ENCODE measurements around the gene UGT1A7.

Gene UGT1A7

GRCh38 chr2:233761040-233761769 lies 79.5 kb downstream of the UGT1A7 start:
- no peak for DNase-seq (ENCODE audit: low spot score)

GRCh38 chr2:233764264-233764663 lies 82.6 kb downstream of the UGT1A7 start:
- DNase-seq (ENCODE audit: low spot score), result no peak

- no peak for DNase-seq (ENCODE audit: low spot score)
Observed at GRCh38 chr2:233764761-233765160, 83.1 kb downstream of the UGT1A7 start.

DNA sequence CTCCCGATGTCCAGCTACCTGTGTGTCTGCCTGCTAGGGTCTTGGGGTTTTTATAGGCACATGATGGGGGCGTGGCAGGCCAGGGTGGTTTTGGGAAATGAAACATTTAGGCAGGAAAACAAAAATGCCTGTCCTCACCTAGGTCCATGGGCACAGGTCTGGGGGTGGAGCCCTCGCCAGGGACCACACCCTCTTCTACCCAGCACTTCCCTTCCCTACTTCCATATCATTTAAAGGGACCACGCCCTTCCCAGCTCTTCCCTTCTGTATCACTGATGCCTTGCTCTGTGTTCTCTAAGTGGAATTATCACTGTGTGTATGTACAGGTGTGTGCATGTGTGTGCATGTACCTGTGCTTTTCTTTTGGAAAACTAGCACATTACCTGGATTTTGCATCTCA lies 84.7 kb downstream of the UGT1A7 start:
- DNase-seq (ENCODE audit: low spot score), result no peak

DNA sequence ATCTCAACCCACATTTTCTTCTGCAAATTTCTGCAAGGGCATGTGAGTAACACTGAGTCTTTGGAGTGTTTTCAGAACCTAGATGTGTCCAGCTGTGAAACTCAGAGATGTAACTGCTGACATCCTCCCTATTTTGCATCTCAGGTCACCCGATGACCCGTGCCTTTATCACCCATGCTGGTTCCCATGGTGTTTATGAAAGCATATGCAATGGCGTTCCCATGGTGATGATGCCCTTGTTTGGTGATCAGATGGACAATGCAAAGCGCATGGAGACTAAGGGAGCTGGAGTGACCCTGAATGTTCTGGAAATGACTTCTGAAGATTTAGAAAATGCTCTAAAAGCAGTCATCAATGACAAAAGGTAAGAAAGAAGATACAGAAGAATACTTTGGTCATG lies 86.4 kb downstream of the UGT1A7 start:
- DNase-seq (ENCODE audit: low spot score), result no peak

DNA sequence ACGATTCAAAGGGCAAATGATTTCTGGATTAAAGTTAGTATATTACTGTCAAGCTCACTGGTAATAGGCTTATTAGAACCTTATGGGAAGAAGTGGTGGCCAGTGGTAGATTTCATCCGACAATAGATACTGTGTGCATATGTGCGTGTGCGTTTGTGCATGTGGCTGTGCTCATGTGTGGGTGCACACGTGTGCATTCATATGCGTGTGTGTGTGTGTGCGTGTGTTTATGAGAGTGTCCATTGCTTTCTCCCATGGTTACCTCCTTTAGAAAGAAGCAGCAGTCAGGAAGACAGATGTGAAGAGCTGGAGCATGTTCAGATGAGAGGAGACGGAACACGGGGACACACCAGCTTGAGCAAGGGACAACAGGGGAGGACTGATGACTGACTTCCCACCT lies 87.6 kb downstream of the UGT1A7 start:
- no peak for DNase-seq (ENCODE audit: low spot score)

DNA sequence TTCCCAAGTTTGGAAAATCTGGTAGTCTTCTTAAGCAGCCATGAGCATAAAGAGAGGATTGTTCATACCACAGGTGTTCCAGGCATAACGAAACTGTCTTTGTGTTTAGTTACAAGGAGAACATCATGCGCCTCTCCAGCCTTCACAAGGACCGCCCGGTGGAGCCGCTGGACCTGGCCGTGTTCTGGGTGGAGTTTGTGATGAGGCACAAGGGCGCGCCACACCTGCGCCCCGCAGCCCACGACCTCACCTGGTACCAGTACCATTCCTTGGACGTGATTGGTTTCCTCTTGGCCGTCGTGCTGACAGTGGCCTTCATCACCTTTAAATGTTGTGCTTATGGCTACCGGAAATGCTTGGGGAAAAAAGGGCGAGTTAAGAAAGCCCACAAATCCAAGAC lies 90.5 kb downstream of the UGT1A7 start:
- no peak for DNase-seq (ENCODE audit: low spot score)

DNA sequence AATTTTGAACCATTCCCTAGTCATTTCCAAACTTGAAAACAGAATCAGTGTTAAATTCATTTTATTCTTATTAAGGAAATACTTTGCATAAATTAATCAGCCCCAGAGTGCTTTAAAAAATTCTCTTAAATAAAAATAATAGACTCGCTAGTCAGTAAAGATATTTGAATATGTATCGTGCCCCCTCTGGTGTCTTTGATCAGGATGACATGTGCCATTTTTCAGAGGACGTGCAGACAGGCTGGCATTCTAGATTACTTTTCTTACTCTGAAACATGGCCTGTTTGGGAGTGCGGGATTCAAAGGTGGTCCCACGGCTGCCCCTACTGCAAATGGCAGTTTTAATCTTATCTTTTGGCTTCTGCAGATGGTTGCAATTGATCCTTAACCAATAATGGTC lies 90.9 kb downstream of the UGT1A7 start:
- DNase-seq (ENCODE audit: low spot score), result no peak

GRCh38 chr2:233773854-233774253 lies 92.2 kb downstream of the UGT1A7 start:
- DNase-seq (ENCODE audit: low spot score), result no peak

GRCh38 chr2:233775414-233775813 lies 93.7 kb downstream of the UGT1A7 start:
- no peak for DNase-seq (ENCODE audit: low spot score)

- no peak for DNase-seq (ENCODE audit: low spot score)
Observed at GRCh38 chr2:233778030-233778429, 96.3 kb downstream of the UGT1A7 start, which contains the start of gene MROH2A. TSS of gene MROH2A (plus strand) at chr2:233778330. CDS start at chr2:233779359, 1,029 bp downstream.

GRCh38 chr2:233779722-233780121 lies 98.0 kb downstream of the UGT1A7 start:
- no peak for DNase-seq (ENCODE audit: low spot score)

- no peak for DNase-seq (ENCODE audit: low spot score)
Observed at GRCh38 chr2:233780771-233781170, 99.1 kb downstream of the UGT1A7 start.

- DNase-seq (ENCODE audit: low spot score), result no peak
Observed at GRCh38 chr2:233789554-233789953, 107.9 kb downstream of the UGT1A7 start.

DNA sequence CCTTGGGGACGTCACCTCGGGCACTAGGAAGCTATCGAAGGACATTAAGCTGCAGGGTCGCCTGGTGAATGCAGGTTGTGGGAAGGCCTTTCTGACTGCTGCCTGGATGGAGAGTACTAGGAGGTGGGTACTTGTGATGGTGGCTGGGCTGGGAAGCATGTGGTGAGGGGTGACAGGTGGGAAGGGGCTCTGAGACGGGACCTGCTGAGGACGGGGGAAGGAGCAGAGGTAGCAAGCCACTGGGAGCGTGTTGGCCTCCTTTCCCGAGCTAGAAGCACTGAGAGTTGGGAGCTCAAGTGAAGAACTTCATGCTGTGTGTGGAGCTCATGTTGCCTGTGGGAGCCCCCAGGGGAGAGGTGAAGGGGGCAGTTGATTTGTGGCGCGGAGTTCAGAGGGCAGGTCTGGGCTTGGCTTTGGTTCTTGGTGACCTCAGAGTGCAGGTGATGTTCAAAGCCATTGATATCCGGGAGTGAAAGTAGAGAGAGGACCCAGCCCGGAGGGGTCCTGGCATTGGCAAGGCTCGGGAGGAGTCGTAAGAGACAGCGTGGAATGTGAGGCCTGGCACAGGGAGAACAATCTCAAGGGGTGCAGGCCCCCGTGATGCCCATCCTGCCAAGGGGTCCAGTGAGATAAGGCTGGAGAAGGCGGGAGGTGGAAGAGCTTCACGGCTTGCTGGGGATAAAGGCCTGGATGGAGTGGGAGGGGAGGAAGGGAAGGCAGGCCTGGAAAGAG lies 109.6 kb downstream of the UGT1A7 start:
- DNase-seq (ENCODE audit: low spot score), result no peak

DNA sequence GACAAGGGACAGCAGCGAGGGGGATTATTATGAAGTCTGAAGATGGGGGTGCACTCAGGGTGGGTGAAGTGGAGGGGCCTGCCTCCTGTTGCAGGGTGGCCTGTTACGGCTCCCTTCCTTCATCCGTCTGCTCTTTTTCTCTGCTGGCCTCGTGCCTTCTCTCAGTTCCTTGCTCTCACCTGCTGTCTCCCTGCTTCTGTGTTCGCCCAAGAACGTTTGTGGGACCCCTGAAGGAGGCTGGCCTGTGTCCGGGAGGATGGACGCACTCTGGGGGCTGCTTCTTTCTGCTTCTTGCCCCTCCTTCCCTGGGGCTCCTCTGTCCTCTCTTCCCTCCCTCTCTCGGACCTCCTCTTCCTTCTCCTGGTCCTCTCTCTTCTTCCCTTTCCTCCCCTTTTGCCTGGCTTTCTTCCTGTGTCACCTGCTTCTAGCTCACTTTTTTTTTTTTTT lies 110.2 kb downstream of the UGT1A7 start:
- DNase-seq (ENCODE audit: low spot score), result no peak

DNA sequence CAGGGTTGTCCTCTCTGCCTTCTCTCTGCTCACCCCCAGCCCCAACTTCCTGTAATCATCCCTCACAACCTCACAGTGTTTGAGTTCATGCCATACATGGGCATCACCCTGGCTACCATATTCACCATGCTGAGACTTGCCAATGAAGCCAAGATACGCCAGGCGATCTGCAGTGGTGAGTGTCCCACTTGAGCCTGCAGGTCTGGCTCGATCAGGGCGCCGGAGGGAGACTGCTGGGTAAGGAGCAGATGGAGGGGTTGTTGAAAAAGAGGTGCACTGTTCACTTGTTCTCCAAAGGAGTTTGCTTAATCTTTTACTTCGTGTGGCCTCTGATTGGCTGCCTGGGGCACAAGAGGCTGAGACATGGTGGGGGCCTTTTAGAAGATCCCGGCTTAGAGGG lies 111.0 kb downstream of the UGT1A7 start:
- DNase-seq (ENCODE audit: low spot score), result no peak

DNA sequence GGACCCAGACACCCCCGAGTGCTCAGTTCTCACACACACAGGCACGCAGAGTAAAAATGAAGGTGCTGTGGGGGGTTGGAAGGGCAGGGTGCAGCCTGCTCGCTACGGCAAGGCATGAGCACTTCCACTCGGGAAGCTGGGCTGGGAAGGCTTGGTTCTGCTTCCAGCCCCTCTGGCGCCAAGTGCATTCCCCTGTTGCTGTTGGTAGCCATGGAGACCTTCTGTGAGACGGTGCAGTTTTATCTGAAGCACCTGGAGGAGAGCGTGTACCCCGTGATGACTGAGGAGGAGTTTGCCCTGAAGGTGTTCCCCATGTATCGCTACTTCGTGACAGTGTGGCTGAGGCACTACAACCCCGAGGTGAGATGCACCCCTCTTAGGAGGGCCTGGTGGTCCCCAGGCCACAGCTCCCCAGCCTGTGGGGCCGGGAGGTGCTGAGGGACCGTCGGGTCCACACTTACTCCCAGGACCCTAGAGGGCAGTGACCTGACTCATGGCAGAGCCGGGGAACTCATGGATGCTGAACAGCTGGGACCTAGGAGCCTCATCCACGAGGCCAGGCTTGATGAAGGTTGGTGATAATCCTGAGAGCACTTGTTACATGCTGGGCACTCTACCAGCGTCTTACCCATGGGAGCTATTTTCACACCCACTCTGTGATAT lies 111.9 kb downstream of the UGT1A7 start:
- DNase-seq (ENCODE audit: low spot score), result no peak

DNA sequence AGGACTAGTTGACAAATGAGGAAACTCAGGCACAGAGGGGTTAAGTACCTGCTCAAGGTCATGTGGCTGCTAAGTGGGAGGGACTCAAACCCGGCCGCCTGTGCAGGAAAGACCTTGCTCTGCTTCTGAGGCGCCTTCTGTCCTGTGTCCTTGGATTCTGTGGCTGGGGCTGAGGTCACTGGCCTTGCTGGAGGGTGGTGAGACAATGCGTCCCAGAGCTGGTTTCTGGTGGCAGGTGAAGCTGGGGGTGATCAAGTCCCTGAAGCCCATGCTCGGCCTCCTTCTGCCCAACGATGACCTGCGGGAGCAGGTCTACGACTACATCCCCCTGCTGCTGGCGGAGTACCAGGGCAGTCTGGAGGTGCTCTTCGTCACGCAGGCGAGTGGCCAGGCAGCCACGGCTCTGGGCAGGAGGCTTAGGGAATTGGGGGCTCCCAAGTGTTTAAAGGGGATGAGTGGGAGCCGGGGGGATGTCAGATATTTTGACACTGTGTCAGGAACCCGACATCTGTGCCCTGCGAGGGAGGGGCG lies 112.5 kb downstream of the UGT1A7 start:
- no peak for DNase-seq (ENCODE audit: low spot score)

DNA sequence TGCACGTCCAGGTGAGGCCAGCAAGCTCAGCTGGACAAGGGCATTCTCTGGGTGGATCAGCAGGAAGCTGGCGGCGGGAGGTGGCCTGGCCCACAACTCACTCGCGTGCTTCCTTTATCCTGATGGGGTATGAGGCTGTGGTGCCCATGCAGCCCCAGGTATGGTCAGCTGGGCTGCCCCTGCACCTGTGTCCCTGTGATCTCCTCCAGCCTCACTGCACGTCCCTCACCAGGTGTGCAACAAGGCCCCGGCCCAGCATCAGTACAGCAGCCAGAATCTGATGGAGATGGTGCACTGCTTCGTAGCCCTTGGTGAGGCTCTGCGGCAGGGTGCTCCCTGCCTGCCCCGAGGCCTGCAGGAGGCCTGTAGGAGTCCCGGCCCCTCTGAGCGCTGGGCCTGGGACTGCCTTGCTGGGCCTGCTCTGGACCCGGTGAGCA lies 114.1 kb downstream of the UGT1A7 start:
- no peak for DNase-seq (ENCODE audit: low spot score)

GRCh38 chr2:233796254-233796653 lies 114.6 kb downstream of the UGT1A7 start:
- DNase-seq (ENCODE audit: low spot score), result no peak

GRCh38 chr2:233798335-233799086 lies 116.8 kb downstream of the UGT1A7 start:
- no peak for DNase-seq (ENCODE audit: low spot score)

All from pons (tissue), 1 donor.